ENCODE measurements around the gene GOLGA2. TPM values are rescaled to one million over a fixed set of nuclear protein-coding genes. Genes with fewer than 3 reads are reported as not detected.

Gene GOLGA2, protein sequence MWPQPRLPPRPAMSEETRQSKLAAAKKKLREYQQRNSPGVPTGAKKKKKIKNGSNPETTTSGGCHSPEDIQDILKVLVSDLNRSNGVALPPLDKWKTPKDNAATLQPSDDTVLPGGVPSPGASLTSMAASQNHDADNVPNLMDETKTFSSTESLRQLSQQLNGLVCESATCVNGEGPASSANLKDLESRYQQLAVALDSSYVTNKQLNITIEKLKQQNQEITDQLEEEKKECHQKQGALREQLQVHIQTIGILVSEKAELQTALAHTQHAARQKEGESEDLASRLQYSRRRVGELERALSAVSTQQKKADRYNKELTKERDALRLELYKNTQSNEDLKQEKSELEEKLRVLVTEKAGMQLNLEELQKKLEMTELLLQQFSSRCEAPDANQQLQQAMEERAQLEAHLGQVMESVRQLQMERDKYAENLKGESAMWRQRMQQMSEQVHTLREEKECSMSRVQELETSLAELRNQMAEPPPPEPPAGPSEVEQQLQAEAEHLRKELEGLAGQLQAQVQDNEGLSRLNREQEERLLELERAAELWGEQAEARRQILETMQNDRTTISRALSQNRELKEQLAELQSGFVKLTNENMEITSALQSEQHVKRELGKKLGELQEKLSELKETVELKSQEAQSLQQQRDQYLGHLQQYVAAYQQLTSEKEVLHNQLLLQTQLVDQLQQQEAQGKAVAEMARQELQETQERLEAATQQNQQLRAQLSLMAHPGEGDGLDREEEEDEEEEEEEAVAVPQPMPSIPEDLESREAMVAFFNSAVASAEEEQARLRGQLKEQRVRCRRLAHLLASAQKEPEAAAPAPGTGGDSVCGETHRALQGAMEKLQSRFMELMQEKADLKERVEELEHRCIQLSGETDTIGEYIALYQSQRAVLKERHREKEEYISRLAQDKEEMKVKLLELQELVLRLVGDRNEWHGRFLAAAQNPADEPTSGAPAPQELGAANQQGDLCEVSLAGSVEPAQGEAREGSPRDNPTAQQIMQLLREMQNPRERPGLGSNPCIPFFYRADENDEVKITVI
- total RNA-seq, result 56.1 and 60.7 TPM in 2 replicates

DNA sequence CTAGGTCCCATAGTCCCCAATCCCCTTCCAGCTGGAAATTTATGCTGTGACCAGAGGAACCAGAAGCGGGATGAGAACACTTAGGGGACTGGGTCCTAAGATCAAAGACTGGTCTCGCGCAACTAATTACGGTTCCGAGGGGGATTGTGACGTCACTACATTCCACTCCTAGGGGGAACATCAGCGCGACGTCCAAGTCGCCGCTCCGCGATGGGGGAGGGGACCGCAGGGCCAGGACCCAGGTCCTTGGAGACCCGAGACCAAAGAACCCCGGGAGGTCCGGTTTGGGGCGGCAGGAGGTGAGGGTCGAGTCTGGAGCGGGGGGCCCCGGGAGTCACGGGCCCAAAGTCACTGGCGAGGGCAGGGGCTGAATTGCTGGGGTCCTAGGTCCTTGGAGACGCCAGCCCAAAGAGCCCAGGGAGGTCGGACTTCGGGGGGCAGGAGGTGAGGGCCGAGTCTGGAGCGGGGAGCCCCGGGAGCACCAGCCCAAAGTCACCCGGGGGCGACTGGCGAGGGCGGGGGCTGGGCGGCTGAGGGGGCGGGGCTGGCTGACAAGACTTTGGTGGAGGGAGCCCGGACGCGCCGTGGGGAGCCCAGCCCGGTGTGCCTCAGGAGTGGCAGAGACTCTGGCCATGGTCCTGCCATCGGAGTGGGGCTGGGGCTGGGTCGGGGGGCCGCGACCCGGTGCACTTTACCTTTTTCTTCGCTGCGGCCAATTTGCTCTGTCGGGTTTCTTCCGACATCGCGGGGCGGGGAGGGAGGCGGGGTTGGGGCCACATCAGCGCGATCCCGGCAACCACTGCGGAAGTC lies at the start of gene GOLGA2:
TSS of gene GOLGA2 (minus strand) at position 810 of the 810 bp plus-strand sequence. CDS start at position 779, 31 bp downstream.
- DNase-seq (ENCODE audit: low read depth, low spot score), result no peak

DNA sequence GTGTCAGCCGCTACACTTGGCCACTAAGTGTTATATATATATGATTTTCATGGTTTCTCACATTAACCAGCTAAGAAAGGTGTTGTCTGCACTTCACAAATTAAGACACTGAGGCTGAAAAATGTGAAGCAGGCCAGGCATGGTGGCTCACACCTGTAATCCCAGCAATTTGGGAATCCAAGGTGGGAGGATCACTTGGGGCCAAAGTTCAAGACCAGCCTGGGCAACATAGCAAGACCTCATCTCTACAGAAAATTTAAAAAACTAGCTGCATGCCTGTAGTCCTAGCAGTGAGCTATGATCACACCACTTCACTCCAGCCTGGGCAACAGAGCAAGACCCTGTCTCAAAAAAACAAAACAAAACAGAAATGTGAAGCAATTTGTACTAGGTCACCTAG lies 48.6 kb upstream of the GOLGA2 start:
- DNase-seq (ENCODE audit: low read depth, low spot score), result no peak

DNA sequence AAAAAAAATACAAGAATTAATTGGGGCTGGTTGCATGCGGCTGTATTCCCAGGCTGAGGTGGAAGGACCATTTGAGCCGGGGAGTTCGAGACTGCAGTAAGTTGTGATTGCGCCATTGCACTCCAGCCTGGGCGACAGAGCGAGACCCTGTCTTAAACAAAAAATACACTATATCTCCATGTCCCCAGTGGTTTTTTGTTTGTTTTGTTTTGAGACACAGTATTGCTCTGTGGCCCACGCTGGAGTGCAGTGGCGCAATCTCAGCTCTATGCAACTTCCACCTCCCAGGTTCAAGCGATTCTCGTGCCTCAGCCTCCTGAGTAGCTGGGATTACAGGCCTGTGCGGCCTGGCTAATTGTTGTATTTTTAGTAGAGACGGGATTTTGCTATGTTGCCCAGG lies 48.0 kb upstream of the GOLGA2 start:
- DNase-seq (ENCODE audit: low read depth, low spot score), result no peak

DNA sequence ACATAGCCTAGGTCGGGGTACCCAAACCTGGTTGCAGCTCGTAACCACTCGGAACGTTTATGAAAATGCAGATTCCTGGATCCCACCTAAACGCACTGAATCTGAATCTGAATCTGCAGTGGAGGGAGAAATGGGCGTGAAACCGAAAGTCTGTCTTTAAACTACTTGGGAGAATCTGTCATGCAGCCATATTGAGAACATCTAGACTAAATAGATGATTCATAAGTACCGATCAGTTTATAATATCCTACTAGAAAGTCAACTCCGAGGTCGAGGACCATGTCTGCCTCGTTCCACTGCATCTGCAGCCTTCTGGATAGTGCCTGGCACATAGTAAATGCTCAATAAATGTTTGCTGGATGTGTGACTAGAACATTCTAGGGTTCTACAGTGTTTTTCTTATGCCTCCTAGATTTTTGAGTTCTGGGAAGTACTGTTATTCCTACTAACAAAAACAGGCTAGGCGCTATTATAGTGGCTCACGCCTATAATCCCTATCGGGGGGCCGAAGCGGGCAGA lies 47.5 kb upstream of the GOLGA2 start:
- no peak for DNase-seq (ENCODE audit: low read depth, low spot score)

DNA sequence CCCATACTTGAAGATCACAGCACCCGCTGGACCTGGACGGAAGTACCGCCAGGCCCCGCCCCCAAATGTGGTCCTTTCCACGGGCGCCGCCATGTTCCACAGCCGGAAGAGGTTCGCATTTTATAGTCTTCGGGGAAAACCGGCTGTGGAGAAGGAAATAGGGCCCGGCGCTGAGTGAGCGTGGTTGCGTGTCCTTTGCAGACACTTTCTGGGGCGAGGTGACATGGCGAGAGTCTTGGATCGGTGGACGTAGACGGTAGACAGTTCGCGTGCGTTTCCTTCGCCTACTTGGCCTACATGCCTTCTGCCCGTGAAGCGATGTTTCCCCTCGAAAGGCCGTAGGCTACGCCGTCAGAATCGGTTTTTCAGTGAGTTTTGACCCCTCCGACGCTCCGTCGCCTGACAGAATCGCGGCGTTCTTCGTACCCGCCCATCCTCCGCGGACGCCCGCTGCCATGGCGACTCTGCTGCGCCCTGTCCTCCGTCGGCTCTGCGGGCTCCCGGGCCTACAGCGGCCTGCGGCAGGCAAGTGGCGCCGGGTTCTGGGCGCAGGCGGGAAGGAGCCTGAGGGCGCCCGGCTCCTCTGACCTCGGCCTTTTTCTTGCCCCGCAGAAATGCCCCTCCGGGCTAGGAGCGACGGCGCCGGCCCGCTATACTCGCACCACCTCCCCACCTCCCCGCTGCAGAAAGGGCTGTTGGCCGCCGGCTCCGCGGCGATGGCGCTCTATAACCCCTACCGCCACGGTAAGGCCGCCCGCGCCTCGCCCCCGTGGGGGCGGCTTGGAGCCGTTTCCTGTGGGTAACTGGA lies 46.8 kb upstream of the GOLGA2 start, which contains the start of the genes COQ4 and TRUB2:
TSS of gene COQ4 (plus strand) at position 436 of the 808 bp plus-strand sequence. CDS start at position 456, 20 bp downstream.
TSS of gene TRUB2 (minus strand) at position 44 of the 808 bp plus-strand sequence. CDS start at position 5, 39 bp downstream.
- peak; percentile 80 for DNase-seq (ENCODE audit: low read depth, low spot score)

DNA sequence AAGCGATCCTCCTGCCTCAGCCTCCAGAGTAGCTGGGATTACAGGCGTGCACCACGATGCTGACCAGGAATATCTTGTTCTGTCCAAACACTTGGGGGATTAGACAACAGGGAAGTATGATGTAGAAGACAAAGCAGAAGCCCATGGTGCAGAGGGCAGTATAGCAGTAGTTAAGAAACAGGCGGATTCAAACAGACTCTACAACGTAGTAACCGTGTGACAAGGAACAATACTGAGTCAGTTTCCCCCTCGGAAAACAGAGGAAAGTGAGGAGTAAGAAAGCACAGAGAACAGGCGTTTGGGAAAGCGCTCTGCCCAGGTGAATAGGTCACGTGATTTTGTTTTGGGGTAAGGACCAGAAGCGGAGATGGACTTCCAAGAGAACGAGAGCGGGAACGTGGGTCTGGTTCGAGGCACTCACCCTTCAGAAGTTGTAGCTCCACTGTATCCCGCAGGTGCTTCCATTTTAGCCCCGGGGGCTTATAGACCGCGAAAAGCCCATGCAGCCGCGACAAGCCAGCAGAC lies 46.1 kb upstream of the GOLGA2 start:
- no peak for DNase-seq (ENCODE audit: low read depth, low spot score)

DNA sequence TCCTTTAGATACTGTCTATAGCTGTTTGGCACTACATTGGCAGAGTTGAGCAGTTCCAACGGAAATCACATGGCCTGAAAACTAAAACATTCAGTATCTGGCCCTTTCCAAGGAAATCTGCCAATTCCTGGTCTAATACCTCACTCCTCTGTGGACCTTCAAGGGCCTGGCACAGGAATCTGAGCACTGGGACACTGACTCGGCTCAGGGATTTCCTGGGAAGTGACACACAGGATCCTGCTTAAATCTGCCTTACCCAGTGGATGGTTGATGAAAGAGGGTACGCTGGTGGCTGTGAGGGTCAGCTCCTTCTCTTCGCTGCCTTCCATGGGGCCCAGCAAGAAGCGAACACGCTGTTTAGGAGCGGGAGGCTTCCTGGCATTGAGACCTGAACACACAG lies 45.5 kb upstream of the GOLGA2 start:
- no peak for DNase-seq (ENCODE audit: low read depth, low spot score)

DNA sequence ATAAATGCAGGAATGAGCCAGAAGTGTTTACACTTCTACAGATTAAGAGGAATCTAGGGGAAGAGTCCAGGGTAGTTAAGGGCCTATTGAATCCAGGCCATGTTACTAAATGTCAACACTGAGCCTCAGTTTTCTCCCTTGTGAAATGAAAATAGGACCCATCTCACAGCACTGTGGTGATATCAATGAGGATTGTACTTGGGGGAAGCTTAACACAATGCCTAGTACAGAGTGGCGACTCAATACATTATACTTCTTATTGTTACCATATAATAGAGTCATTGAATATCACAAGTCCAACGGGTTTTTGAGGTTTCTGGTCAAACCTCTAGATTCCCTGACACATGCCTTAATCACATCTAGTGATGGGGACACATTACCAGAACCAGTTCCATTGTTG lies 41.8 kb upstream of the GOLGA2 start:
- no peak for DNase-seq (ENCODE audit: low read depth, low spot score)

DNA sequence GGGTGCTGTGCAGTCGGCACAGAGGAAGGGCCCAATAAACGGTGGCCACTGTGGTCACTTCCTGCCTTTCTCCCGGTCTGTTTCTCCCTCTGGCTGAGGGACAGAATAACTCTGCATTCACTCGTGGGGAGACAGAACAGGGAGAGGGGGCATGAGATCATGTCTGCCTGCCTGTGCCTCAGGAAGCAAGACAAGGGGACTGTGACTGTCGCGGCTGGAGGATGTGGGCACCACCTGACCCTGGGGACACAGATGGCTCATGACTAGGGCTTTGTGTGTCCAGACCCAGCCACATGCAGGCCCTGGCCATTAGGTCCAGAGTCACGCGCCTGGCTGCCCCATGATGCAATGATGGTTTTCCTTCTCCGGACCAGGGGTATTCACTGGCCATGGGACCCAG lies 40.6 kb upstream of the GOLGA2 start:
- no peak for DNase-seq (ENCODE audit: low read depth, low spot score)

DNA sequence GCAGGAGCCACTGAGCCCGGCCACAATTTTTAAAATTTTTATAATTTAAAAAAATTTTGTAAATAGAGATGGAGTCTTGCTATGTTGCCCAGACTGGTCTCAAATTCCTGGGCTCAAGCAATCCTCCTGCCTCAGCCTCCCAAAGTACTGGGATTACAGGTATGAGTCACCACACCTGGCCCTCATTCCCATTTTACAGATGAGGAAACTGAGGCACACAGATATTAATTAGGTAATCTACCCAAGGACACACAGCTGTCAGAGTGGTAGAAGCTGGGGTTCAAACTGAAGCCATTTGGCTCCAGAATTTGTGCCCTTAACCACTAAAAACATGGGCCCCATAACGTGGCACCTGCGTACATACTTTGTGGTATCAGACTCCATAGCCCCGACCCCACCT lies 38.9 kb upstream of the GOLGA2 start:
- no peak for DNase-seq (ENCODE audit: low read depth, low spot score)

DNA sequence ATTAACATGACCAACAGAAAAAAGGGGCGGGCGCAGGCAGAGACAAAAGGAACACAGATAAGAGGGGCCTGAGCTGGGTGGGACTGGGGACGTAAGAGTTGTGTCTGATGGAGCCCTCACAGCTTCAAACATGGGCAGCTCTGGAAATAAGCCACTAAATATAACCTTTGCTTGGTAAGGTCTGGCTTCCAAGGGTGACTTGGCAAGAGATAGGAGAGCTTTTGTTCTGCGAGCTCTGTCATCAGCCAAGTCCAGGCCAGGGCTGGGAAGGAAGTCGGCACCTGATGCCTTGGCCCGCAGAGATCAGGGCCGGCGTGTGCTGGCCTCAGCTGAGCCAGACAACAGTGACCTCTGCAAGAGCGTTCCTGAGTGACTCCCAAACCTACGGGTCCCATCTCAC lies 34.7 kb upstream of the GOLGA2 start:
- DNase-seq (ENCODE audit: low read depth, low spot score), result no peak

DNA sequence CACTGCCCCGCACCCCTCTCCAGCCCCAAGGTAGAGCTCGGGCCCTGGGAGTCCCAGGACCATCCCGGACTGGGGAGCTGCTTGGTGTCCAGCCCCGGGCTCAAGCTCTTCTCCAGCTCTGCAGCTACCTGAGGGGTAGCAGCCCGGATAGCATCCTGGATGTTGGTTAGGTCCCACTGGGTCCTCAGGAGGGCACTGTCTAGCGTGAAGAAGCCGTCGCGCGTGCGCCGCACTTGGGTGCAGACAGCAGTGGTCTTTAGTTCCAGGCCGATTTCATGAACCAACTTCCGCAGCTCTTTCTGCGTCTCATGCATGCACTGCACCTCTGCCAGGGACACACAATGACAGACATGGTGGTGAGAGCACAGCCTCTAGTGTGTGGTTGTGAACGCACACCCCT lies 33.7 kb upstream of the GOLGA2 start:
- no peak for DNase-seq (ENCODE audit: low read depth, low spot score)

DNA sequence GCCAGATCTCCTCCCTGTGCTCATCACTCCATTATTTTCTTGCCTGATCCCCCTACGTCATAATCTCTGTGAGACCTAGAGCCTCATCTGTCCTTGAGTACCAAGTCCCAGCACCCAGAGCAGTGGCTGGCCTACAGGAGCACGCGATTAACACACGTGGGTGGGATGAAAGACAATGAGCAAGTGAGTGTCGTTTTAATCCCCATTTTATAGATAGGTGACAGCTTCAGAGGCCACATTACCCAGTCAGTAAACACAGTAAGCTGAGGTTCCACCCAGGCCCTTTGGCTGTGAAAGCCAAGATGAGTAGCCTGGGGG lies 29.1 kb upstream of the GOLGA2 start:
- DNase-seq (ENCODE audit: low read depth, low spot score), result no peak

DNA sequence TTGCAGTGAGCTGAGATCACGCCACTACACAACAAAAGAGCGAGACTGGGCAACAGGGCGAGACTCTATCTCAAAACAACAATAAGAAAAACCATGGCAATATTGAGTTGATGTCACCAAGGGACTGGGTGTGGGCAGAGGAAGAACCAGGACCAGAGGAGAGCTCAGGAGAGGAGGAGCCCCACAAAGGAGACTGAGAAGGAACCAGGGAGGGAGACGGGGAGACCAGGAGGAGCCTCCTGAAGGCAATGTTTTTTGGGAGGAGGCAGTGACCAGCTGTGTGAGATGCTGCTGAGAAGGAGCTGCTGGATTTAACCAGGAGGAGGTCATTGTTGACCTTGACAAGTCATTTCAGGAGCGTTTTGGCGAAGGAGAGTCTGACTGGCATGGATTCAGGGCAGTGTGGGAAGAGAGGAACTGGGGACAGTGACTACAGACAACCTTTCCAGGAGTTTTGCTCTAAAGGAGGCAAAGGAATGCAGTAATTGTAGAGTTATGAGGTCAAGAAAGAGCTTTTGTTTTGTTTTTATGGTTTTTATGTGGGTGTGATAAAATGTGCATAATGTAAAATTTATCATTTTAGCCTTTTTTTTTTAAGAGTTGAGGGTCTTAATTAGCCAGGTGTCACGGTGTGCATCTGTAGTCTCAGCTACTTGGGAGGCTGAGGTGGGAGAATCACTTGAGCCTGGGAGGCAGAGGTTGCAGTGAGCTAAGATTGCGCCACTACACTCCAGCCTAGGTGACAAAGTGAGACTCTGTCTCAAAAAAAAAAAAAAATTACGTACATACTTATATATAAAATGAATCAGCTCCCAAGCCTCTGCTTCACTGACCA lies 28.5 kb upstream of the GOLGA2 start:
- DNase-seq (ENCODE audit: low read depth, low spot score), result no peak

DNA sequence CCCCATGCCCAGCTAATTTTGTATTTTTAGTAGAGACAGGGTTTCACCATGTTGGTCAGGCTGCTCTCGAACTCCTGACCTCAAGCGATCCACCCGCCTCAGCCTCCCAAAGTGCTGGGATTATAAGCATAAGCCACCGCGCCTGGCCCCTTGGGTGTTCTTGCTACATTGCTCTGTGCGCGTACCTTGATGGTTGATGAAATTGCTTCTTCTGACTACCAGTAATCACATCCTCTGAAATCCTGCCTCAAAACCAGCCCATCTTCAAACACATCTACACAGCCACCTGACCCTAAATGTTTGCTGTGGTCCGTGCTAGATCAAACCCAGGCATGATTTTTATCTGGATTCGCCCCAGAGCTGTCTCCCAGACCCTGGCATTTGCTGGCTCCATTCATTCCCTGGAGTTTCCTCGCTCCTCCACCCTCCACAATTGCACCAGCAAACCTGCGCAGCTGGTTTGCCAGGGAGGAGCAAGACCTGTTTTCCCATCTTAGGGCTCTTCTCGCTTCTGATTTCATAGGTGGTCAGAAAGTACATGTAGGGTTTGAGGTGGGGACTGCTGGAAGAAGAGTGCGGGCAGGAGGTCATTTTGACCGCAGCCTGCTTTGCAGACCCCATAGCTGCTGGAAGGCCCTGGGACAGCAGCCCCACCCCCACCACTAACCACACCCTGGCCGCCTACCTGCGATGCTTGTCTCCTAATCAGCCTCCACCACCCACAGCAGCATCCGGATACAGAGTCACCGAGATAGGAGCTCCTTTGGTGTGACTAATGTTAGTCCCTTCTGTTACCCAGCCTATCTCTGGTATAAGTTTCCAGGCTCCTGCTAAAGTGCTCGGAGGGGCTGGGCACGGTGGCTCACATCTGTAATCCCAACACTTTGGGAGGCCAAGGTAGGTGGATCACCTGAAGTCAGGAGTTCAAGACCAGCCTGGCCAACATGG lies 23.0 kb upstream of the GOLGA2 start:
- DNase-seq (ENCODE audit: low read depth, low spot score), result no peak

DNA sequence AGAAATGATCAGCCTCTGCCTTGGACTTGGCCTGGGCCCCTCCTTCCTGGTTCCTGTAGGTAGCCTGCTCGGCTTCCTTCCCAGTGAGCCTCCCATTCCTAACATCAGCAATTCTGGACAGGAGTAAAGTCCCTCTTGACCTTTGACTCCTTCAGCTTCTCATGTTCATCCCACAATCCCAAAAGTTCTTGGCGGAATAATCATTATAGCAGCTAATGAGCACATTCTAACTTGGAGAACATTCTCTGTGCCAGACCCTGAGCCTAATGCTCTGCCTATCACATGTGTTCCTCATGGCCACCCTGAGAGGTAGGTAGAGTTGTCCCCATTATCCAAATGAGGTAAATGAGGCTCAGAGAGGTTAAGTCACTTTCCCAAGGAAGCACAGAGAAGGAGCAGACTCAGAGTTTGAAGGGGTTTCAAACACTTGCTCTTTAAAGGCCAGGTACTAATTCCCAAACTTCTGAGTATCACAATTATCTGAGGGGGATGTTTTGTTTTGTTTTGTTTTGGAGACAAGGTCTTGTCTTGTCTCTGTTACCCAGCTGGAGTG lies 21.5 kb upstream of the GOLGA2 start:
- DNase-seq (ENCODE audit: low read depth, low spot score), result no peak

Measured in pulmonary artery endothelial cell (primary cell).